Measurements from ENCODE around the gene TRIP11. TPM values are rescaled to one million over a fixed set of nuclear protein-coding genes. Genes with fewer than 3 reads are reported as not detected.

The TRIP11 gene
- polyA plus RNA-seq, 3 donors, result 6.1 to 15.6 (median 13.4) TPM

DNA sequence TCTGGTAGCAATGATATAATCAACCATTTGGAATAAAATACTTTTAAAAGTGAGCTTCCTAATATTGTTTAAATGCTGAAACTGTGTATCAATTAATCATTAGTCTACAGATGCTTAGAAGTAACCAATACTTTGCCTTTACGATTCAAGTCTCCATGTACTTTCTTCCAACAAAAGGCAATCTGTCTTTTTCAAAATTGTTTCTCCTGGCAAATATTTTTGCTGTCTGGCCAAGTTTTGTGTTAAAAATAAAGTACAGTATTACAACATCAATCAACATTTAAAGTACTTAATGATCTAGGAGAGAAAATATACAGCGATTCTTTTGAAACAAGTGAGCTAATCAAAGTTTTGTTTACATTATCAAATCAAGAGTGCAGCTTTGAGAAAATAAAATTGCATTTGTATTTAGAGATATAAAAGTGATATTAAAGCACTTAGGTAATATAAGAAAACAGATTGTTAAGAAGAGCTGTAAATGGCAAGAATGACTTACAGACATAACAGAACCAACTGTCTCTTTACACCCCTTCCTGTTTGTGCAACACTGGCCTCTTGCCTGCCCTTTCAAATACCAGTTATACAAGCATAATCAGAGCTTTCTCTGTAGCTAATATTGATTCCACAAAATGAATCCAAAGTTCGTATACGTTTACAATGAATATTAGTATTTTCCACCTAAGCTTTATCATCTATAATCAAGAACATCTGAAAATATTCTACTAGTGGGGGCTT, 54.2 kb downstream of the TRIP11 start:
- peaks cover 5 to 18% of the 10 kb centered on the region in 2 donors for H3K4me1 ChIP-seq (ENCODE audit: control insufficient read depth in 1 of 2, insufficient read depth in 2 of 2, low read length in 2 of 2)
- DNase-seq, result peak; percentile 5 to 23 (median 23)
- Mint-ChIP-seq H3K36me3 (peaks cover 58 to 66% of the 10 kb centered on the region in 2 donors), H3K9me3 (peaks cover 0 to 2% (median 0%) of the 10 kb centered on the region in 7 donors), H3K4me1 (peaks cover 31% of the 10 kb centered on the region), H3K27me3 (ENCODE audit: low read depth in 3 of 3) (no peaks in the 10 kb centered on the region), H3K4me3 (no peak overlapping the region), H3K27ac (peak overlapping the region in 6 of 7 donors; percentile 37 to 79 (median 58))
- H2AFZ ChIP-seq (ENCODE audit: insufficient read depth, low read depth, low read length, poor library complexity, severe bottlenecking), result no peak overlapping the region
- H4K20me1 ChIP-seq (ENCODE audit: insufficient read depth, low read length), result no peaks in the 10 kb centered on the region
- no peaks in the 10 kb centered on the region for H3K9me3 ChIP-seq (replicated peaks in 1 of 2; ENCODE audit: control insufficient read depth in 1 of 2, insufficient read depth in 1 of 2, low read length in 2 of 2)
- H3K9ac ChIP-seq (ENCODE audit: insufficient read depth, low read length, poor library complexity, severe bottlenecking), result no peak overlapping the region
- no peaks in the 10 kb centered on the region for H3K27me3 ChIP-seq (ENCODE audit: control insufficient read depth in 2 of 2, insufficient read depth in 2 of 2, low read length in 2 of 2)
- intact Hi-C loops (cut with micrococcal nuclease), result no loop called here
- peak overlapping the region in 1 of 2 donors; percentile 63 for H3K27ac ChIP-seq (ENCODE audit: low read depth in 1 of 2, low read length in 2 of 2)
- H3K36me3 ChIP-seq (replicated peaks in 1 of 2; ENCODE audit: control insufficient read depth in 1 of 2, insufficient read depth in 2 of 2, low read length in 2 of 2), result peaks cover 51 to 81% of the 10 kb centered on the region in 2 donors
- no CpG with 5 or more reads among the region's 4 CpGs for WGBS (ENCODE audit: insufficient coverage)
- no peak overlapping the region for H3K4me3 ChIP-seq (replicated peaks in 1 of 3; ENCODE audit: low read depth in 2 of 3, low read length in 3 of 3)
- peaks cover 4% of the 10 kb centered on the region for H3K79me2 ChIP-seq (ENCODE audit: insufficient read depth, low read length)
- TF ChIP-seq, protein P1, sequence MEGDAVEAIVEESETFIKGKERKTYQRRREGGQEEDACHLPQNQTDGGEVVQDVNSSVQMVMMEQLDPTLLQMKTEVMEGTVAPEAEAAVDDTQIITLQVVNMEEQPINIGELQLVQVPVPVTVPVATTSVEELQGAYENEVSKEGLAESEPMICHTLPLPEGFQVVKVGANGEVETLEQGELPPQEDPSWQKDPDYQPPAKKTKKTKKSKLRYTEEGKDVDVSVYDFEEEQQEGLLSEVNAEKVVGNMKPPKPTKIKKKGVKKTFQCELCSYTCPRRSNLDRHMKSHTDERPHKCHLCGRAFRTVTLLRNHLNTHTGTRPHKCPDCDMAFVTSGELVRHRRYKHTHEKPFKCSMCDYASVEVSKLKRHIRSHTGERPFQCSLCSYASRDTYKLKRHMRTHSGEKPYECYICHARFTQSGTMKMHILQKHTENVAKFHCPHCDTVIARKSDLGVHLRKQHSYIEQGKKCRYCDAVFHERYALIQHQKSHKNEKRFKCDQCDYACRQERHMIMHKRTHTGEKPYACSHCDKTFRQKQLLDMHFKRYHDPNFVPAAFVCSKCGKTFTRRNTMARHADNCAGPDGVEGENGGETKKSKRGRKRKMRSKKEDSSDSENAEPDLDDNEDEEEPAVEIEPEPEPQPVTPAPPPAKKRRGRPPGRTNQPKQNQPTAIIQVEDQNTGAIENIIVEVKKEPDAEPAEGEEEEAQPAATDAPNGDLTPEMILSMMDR (IDR thresholded peaks at IDR 0.05), result no peak
- no peak overlapping the region for H3K4me2 ChIP-seq (replicated peaks; ENCODE audit: extremely low read depth, low read length, poor library complexity, severe bottlenecking)

GRCh38 chr14:91985008-91985407, 54.9 kb downstream of the TRIP11 start:
- Histone ChIP-seq H3K36me3 (replicated peaks in 1 of 2; ENCODE audit: control insufficient read depth in 1 of 2, insufficient read depth in 2 of 2, low read length in 2 of 2) (peaks cover 51 to 76% of the 10 kb centered on the region in 2 donors), H3K79me2 (ENCODE audit: insufficient read depth, low read length) (peaks cover 4% of the 10 kb centered on the region), H2AFZ (ENCODE audit: insufficient read depth, low read depth, low read length, poor library complexity, severe bottlenecking) (no peak overlapping the region), H3K27me3 (ENCODE audit: control insufficient read depth in 2 of 2, insufficient read depth in 2 of 2, low read length in 2 of 2) (no peaks in the 10 kb centered on the region), H3K9ac (ENCODE audit: insufficient read depth, low read length, poor library complexity, severe bottlenecking) (no peak overlapping the region), H4K20me1 (ENCODE audit: insufficient read depth, low read length) (no peaks in the 10 kb centered on the region), H3K9me3 (replicated peaks in 1 of 2; ENCODE audit: control insufficient read depth in 1 of 2, insufficient read depth in 1 of 2, low read length in 2 of 2) (no peaks in the 10 kb centered on the region), H3K4me3 (replicated peaks in 1 of 3; ENCODE audit: low read depth in 2 of 3, low read length in 3 of 3) (no peak overlapping the region), H3K4me2 (replicated peaks; ENCODE audit: extremely low read depth, low read length, poor library complexity, severe bottlenecking) (no peak overlapping the region), H3K4me1 (ENCODE audit: control insufficient read depth in 1 of 2, insufficient read depth in 2 of 2, low read length in 2 of 2) (peaks cover 5 to 18% of the 10 kb centered on the region in 2 donors), H3K27ac (ENCODE audit: low read depth in 1 of 2, low read length in 2 of 2) (peak overlapping the region in 1 of 2 donors; percentile 63)
- TF ChIP-seq, protein P1 (IDR thresholded peaks at IDR 0.05), result no peak
- Mint-ChIP-seq H3K4me1 (peaks cover 34% of the 10 kb centered on the region), H3K27me3 (ENCODE audit: low read depth in 3 of 3) (no peaks in the 10 kb centered on the region), H3K9me3 (peaks cover 0 to 2% (median 0%) of the 10 kb centered on the region in 7 donors), H3K27ac (peak overlapping the region in 1 of 7 donors; percentile 73), H3K4me3 (no peak overlapping the region), H3K36me3 (peaks cover 57 to 66% of the 10 kb centered on the region in 2 donors)
- intact Hi-C loops (cut with micrococcal nuclease), result no loop called here
- DNase-seq, result peak in 1 of 3 donors; percentile 8
- WGBS (ENCODE audit: insufficient coverage), result no CpG with 5 or more reads among the region's 4 CpGs
